ENCODE data around the gene RAD52. TPM values are rescaled to one million over a fixed set of nuclear protein-coding genes. Genes with fewer than 3 reads are reported as not detected.

Gene RAD52
- total and polyA plus RNA-seq, 2 donors from 2014 or later: 6.4 to 17.1 TPM

DNA sequence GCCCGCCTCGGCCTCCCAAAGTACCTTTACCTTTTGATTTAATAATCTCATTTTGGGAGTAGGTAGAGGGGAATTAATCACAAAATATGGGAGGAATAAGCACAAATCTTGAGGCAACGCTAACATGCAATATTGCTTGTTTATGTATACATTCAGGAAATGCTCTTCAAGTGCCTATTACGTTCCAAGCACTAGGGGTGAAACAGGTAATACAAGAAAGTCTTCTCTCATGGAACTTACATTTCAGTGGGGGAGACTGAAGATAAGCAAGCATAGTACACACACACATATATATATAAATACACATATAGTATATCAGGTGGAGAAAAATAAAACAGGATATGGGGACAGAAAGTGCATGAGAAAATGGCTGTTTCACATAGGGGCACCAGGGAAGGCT lies 22.5 kb upstream of the RAD52 start:
- Histone ChIP-seq H3K9me3 (ENCODE audit: control insufficient read depth in 2 of 3, insufficient read depth in 1 of 3, low read length in 3 of 3) (no peaks in the 10 kb centered on the region), H3K27me3 (ENCODE audit: control insufficient read depth, insufficient read depth, low read length) (no peaks in the 10 kb centered on the region), H3K36me3 (ENCODE audit: control insufficient read depth in 2 of 3, insufficient read depth in 3 of 3, low read length in 3 of 3) (no peaks in the 10 kb centered on the region), H3K27ac (ENCODE audit: low read depth in 2 of 2, low read length in 2 of 2) (no peak overlapping the region), H3K4me1 (ENCODE audit: control insufficient read depth in 2 of 3, insufficient read depth in 2 of 3, low read depth in 1 of 3, low read length in 3 of 3) (no peaks in the 10 kb centered on the region), H3K4me3 (ENCODE audit: low read length in 3 of 3) (no peak overlapping the region), H3K9ac (ENCODE audit: low read length in 3 of 3) (no peak overlapping the region)
- intact Hi-C loops (cut with DNase I): no loop called here
- TF ChIP-seq, protein P1, sequence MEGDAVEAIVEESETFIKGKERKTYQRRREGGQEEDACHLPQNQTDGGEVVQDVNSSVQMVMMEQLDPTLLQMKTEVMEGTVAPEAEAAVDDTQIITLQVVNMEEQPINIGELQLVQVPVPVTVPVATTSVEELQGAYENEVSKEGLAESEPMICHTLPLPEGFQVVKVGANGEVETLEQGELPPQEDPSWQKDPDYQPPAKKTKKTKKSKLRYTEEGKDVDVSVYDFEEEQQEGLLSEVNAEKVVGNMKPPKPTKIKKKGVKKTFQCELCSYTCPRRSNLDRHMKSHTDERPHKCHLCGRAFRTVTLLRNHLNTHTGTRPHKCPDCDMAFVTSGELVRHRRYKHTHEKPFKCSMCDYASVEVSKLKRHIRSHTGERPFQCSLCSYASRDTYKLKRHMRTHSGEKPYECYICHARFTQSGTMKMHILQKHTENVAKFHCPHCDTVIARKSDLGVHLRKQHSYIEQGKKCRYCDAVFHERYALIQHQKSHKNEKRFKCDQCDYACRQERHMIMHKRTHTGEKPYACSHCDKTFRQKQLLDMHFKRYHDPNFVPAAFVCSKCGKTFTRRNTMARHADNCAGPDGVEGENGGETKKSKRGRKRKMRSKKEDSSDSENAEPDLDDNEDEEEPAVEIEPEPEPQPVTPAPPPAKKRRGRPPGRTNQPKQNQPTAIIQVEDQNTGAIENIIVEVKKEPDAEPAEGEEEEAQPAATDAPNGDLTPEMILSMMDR (IDR thresholded peaks at IDR 0.05; ENCODE audit: borderline replicate concordance, extremely low read depth, insufficient read depth): no peak
- DNase-seq: no peak
- FAIRE-seq: no peak

DNA sequence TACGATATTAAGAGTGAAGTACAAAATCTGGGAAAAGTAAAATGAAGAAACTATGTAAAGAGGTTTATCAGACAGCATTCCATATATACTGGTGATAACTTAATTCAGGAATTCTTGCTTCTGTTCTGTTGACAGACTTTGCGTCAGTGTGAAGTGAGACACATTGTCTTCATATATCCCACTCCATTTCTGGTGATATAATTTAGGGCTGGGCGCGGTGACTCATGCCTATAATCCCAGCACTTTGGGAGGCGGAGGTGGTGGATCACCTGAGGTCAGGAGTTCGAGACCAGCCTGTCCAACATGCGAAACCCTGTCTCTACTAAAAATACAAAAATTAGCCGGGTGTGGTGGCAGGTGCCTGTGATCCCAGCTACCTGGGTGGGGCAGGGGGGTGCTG lies 20.3 kb upstream of the RAD52 start:
- no peak overlapping the region for H3K27ac ChIP-seq (ENCODE audit: low read depth in 2 of 2, low read length in 2 of 2)
- TF ChIP-seq, protein P1 (IDR thresholded peaks at IDR 0.05; ENCODE audit: borderline replicate concordance, extremely low read depth, insufficient read depth): no peak
- no peak overlapping the region for H3K9ac ChIP-seq (ENCODE audit: low read length in 3 of 3)
- H3K4me3 ChIP-seq (ENCODE audit: low read length in 3 of 3): no peak overlapping the region
- H3K4me1 ChIP-seq (ENCODE audit: control insufficient read depth in 2 of 3, insufficient read depth in 2 of 3, low read depth in 1 of 3, low read length in 3 of 3): no peaks in the 10 kb centered on the region
- DNase-seq (no peak), FAIRE-seq (no peak)
- no peaks in the 10 kb centered on the region for H3K9me3 ChIP-seq (ENCODE audit: control insufficient read depth in 2 of 3, insufficient read depth in 1 of 3, low read length in 3 of 3)
- no peaks in the 10 kb centered on the region for H3K36me3 ChIP-seq (ENCODE audit: control insufficient read depth in 2 of 3, insufficient read depth in 3 of 3, low read length in 3 of 3)
- no peaks in the 10 kb centered on the region for H3K27me3 ChIP-seq (ENCODE audit: control insufficient read depth, insufficient read depth, low read length)
- intact Hi-C loops (cut with DNase I): no loop called here

DNA sequence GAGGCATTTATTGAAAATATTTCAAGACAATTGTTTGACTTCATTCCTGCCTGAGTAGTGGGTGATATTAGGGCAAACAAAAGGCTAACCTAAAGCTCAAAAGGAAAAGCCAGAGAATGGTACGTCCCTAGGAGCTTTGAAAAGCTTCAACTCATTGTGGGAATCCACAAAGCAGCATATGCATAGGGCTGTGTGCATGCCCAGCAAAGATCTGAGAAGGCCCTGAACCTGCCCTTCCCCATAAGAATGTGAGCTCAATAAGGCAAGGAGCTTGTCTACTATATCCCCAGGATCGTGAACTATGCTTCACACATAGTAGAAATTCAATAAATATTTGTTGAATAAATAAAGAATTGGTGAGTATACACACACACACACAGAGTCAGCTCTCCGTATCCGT lies 19.1 kb upstream of the RAD52 start:
- no peak overlapping the region for H3K27ac ChIP-seq (ENCODE audit: low read depth in 2 of 2, low read length in 2 of 2)
- no peak overlapping the region for H3K4me3 ChIP-seq (ENCODE audit: low read length in 3 of 3)
- H3K4me1 ChIP-seq (ENCODE audit: control insufficient read depth in 2 of 3, insufficient read depth in 2 of 3, low read depth in 1 of 3, low read length in 3 of 3): no peaks in the 10 kb centered on the region
- intact Hi-C loops (cut with DNase I): no loop called here
- DNase-seq: no peak
- no peaks in the 10 kb centered on the region for H3K9me3 ChIP-seq (ENCODE audit: control insufficient read depth in 2 of 3, insufficient read depth in 1 of 3, low read length in 3 of 3)
- no peak overlapping the region for H3K9ac ChIP-seq (ENCODE audit: low read length in 3 of 3)
- TF ChIP-seq, protein P1 (IDR thresholded peaks at IDR 0.05; ENCODE audit: borderline replicate concordance, extremely low read depth, insufficient read depth): no peak
- H3K36me3 ChIP-seq (ENCODE audit: control insufficient read depth in 2 of 3, insufficient read depth in 3 of 3, low read length in 3 of 3): no peaks in the 10 kb centered on the region
- no peak for FAIRE-seq
- no peaks in the 10 kb centered on the region for H3K27me3 ChIP-seq (ENCODE audit: control insufficient read depth, insufficient read depth, low read length)

DNA sequence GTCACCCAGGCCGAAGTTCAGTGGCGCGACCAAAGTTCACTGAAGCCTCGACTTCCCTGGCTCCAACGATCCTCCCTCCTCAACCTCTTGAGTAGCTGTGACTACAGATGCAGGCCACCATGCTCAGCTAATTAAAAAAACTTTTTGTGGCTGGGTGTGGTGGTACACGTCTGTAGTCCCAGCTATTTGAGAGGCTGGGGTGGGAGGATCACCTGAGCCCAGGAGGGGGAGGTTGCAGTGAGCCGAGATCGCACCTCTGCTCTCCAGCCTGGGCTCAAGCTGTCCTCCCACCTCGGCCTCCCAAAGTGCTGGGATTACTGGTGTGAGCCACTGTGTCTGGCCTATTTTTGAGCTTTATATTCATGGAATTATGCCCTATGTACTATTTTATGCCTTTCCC lies 18.1 kb upstream of the RAD52 start:
- Histone ChIP-seq H3K36me3 (ENCODE audit: control insufficient read depth in 2 of 3, insufficient read depth in 3 of 3, low read length in 3 of 3) (no peaks in the 10 kb centered on the region), H3K27me3 (ENCODE audit: control insufficient read depth, insufficient read depth, low read length) (no peaks in the 10 kb centered on the region), H3K4me3 (ENCODE audit: low read length in 3 of 3) (no peak overlapping the region), H3K9me3 (ENCODE audit: control insufficient read depth in 2 of 3, insufficient read depth in 1 of 3, low read length in 3 of 3) (no peaks in the 10 kb centered on the region), H3K4me1 (ENCODE audit: control insufficient read depth in 2 of 3, insufficient read depth in 2 of 3, low read depth in 1 of 3, low read length in 3 of 3) (no peaks in the 10 kb centered on the region), H3K27ac (ENCODE audit: low read depth in 2 of 2, low read length in 2 of 2) (no peak overlapping the region), H3K9ac (ENCODE audit: low read length in 3 of 3) (no peak overlapping the region)
- FAIRE-seq: no peak
- DNase-seq: no peak
- TF ChIP-seq, protein P1 (IDR thresholded peaks at IDR 0.05; ENCODE audit: borderline replicate concordance, extremely low read depth, insufficient read depth): no peak
- intact Hi-C loops (cut with DNase I): no loop called here

Data from kidney (tissue), 14 donors.